PFSK-1 (cell line): ENCODE data around the gene C9orf72. TPM values are rescaled to one million over a fixed set of nuclear protein-coding genes. Genes with fewer than 3 reads are reported as not detected.

ENCODE experiments used
- FOXP2 ChIP-seq: optimal IDR thresholded peaks from 2 replicates; pipeline ENCODE3; 2011; ENCODE audit warnings: borderline replicate concordance, control low read depth, inconsistent platforms; ENCODE audit not compliant: insufficient read depth; ENCODE audit errors: extremely low read length, extremely low read depth
- POLR2AphosphoS5 ChIP-seq: IDR thresholded peaks from 2 replicates; pipeline ENCODE4 v1.6.1; 2012; ENCODE audit warnings: low read depth, mild to moderate bottlenecking, control low read depth, low read length, moderate library complexity
- SIN3A ChIP-seq: IDR thresholded peaks from 2 replicates; pipeline ENCODE4 v1.6.1; 2012; ENCODE audit warnings: mild to moderate bottlenecking, low read length, moderate library complexity, borderline replicate concordance; ENCODE audit not compliant: insufficient read depth
- TAF1 ChIP-seq: IDR thresholded peaks from 2 replicates; pipeline ENCODE4 v1.6.1; 2012; ENCODE audit warnings: low read length, control low read depth, borderline replicate concordance; ENCODE audit not compliant: insufficient read depth
- polyA plus RNA-seq: library from polyadenylated mRNA; unstranded; fragments of >200 nt; gene quantifications from one replicate; pipeline ENCODE4 v1.2.1, GENCODE V29; 2012; ENCODE audit warnings: low read depth, missing spikeins; ENCODE audit not compliant: insufficient read length
- TF ChIP-seq, protein P1 (sequence below), 2 experiments: IDR thresholded peaks; 2 replicates each; pipeline versions ENCODE4 v1.6.1 to v1.8.0; 2011 to 2012; ENCODE audit warnings: low read depth in 2 of 2, low read length in 2 of 2, control low read depth in 1 of 2, inconsistent platforms in 1 of 2, mild to moderate bottlenecking in 1 of 2, moderate library complexity in 1 of 2; ENCODE audit not compliant: insufficient read depth in 1 of 2

The C9orf72 gene, protein sequence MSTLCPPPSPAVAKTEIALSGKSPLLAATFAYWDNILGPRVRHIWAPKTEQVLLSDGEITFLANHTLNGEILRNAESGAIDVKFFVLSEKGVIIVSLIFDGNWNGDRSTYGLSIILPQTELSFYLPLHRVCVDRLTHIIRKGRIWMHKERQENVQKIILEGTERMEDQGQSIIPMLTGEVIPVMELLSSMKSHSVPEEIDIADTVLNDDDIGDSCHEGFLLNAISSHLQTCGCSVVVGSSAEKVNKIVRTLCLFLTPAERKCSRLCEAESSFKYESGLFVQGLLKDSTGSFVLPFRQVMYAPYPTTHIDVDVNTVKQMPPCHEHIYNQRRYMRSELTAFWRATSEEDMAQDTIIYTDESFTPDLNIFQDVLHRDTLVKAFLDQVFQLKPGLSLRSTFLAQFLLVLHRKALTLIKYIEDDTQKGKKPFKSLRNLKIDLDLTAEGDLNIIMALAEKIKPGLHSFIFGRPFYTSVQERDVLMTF
- polyA plus RNA-seq, result 2.2 TPM

DNA sequence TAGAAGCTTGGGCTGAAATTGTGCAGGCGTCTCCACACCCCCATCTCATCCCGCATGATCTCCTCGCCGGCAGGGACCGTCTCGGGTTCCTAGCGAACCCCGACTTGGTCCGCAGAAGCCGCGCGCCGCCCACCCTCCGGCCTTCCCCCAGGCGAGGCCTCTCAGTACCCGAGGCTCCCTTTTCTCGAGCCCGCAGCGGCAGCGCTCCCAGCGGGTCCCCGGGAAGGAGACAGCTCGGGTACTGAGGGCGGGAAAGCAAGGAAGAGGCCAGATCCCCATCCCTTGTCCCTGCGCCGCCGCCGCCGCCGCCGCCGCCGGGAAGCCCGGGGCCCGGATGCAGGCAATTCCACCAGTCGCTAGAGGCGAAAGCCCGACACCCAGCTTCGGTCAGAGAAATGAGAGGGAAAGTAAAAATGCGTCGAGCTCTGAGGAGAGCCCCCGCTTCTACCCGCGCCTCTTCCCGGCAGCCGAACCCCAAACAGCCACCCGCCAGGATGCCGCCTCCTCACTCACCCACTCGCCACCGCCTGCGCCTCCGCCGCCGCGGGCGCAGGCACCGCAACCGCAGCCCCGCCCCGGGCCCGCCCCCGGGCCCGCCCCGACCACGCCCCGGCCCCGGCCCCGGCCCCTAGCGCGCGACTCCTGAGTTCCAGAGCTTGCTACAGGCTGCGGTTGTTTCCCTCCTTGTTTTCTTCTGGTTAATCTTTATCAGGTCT is at the start of gene C9orf72:
Gene C9orf72 (minus strand): TSS at position 564 of the 716 bp plus-strand sequence. CDS start 6,361 bp downstream, outside the sequence.
- TF ChIP-seq POLR2AphosphoS5, result peak; percentile 27; the same call in 1 of the 2 replicates
- no peak for TF ChIP-seq TAF1
- TF ChIP-seq FOXP2, result no peak

DNA sequence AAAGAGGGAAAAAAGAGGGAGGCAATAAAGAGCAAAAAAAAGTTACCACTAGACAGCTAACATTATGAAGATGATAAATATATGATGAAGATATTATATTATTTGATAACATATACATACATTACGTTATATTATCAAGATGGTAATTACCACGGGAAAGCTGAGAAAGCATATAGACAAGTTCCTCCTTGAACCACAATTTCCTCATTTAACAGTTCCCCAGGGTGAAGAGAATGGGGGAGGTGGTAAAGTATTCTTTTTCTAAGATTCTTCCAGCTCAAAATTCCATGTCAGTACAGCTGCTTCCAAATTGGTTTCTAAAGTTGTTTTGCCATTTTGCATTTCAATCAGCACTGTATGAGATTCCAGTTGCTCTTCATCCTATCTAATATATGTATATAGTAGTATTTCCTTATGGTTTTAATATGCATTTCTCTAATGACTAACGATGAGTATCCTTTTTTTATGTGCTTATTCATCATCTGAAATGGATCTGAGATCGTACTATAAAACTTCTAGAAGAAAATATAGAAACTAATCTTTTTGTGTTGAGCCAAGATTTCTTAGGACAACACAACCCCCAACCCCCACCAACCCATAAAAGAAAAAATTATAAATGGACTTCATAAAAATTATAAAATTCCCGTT is 49.5 kb upstream of the C9orf72 start:
- TF ChIP-seq FOXP2 (no peak), SIN3A (no peak), TAF1 (no peak)
- TF ChIP-seq, protein P1, sequence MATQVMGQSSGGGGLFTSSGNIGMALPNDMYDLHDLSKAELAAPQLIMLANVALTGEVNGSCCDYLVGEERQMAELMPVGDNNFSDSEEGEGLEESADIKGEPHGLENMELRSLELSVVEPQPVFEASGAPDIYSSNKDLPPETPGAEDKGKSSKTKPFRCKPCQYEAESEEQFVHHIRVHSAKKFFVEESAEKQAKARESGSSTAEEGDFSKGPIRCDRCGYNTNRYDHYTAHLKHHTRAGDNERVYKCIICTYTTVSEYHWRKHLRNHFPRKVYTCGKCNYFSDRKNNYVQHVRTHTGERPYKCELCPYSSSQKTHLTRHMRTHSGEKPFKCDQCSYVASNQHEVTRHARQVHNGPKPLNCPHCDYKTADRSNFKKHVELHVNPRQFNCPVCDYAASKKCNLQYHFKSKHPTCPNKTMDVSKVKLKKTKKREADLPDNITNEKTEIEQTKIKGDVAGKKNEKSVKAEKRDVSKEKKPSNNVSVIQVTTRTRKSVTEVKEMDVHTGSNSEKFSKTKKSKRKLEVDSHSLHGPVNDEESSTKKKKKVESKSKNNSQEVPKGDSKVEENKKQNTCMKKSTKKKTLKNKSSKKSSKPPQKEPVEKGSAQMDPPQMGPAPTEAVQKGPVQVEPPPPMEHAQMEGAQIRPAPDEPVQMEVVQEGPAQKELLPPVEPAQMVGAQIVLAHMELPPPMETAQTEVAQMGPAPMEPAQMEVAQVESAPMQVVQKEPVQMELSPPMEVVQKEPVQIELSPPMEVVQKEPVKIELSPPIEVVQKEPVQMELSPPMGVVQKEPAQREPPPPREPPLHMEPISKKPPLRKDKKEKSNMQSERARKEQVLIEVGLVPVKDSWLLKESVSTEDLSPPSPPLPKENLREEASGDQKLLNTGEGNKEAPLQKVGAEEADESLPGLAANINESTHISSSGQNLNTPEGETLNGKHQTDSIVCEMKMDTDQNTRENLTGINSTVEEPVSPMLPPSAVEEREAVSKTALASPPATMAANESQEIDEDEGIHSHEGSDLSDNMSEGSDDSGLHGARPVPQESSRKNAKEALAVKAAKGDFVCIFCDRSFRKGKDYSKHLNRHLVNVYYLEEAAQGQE (IDR thresholded peaks at IDR 0.05; ENCODE audit: insufficient read depth in 1 of 2, low read depth in 2 of 2, low read length in 2 of 2), result no peak

DNA sequence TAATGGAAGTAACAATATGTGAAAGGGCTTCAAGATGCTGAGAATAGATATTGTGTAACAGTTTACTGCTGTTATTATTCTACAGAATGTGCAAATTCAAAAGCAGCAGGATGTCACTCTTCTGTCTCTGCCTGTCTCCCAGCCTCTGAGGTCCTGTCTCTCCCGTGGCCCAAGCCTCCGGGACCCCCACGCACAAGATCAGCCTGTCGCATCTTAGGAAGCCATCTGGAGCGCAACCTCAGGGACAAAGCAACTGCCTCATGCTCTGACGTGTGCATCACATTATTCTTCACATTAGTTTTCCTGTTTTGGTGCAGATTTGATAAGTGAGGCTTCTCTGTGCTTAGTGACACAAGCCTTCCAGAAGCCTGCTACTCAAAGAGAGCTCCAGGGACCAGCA is 46.5 kb upstream of the C9orf72 start:
- no peak for TF ChIP-seq FOXP2
- TF ChIP-seq SIN3A, result no peak
- TF ChIP-seq, protein P1 (IDR thresholded peaks at IDR 0.05; ENCODE audit: insufficient read depth in 1 of 2, low read depth in 2 of 2, low read length in 2 of 2), result no peak
- no peak for TF ChIP-seq TAF1
- no peak for TF ChIP-seq POLR2AphosphoS5

DNA sequence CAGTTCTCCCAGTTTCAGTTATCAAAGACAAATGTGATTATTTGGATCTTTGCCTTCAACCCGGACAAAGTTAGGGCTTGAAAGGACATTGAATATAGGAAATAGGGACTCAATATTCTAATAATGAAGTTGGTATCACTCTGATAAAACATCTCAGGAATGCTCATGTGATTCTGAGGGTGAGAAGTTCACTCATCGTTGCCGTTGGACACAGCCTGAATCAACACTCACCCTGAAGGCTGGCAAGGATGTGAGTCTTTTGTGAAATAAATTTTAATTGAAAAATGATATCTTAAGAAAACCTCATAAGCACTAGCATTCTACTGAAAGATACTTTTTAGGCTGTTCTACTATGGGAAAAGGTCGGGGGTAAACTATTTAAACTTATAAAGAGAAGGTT is 44.8 kb upstream of the C9orf72 start:
- TF ChIP-seq TAF1, result no peak
- TF ChIP-seq FOXP2, result no peak
- TF ChIP-seq, protein P1 (IDR thresholded peaks at IDR 0.05; ENCODE audit: insufficient read depth in 1 of 2, low read depth in 2 of 2, low read length in 2 of 2), result no peak
- TF ChIP-seq SIN3A, result no peak
- no peak for TF ChIP-seq POLR2AphosphoS5

DNA sequence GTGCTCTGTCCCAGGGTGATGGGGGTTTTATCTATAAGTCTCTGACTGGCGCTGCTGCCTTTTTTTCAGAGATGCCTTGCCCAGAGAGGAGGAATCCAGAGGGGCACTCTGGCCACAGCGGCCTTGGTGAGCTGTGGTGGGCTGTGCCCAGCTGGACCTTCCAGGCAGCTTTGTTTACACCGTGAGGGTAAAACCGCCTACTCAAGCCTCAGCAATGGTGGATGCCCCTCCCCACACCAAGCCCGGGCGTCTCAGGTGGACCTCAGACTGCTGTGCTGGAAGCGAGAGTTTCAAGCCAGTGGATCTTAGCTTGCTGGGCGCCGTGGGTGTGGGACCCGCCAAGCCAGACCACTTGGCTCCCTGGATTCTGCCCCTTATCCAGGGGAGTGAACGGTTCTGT is 41.3 kb upstream of the C9orf72 start:
- no peak for TF ChIP-seq SIN3A
- TF ChIP-seq TAF1, result no peak
- TF ChIP-seq POLR2AphosphoS5, result no peak
- TF ChIP-seq, protein P1 (IDR thresholded peaks at IDR 0.05; ENCODE audit: insufficient read depth in 1 of 2, low read depth in 2 of 2, low read length in 2 of 2), result no peak
- TF ChIP-seq FOXP2, result no peak
